ENCODE data around the gene IKZF2. TPM values are rescaled to one million over a fixed set of nuclear protein-coding genes. Genes with fewer than 3 reads are reported as not detected.

The IKZF2 gene
- total RNA-seq, 4 donors from 2014 or later, result 11.2 to 18.0 (median 12.9) TPM

DNA sequence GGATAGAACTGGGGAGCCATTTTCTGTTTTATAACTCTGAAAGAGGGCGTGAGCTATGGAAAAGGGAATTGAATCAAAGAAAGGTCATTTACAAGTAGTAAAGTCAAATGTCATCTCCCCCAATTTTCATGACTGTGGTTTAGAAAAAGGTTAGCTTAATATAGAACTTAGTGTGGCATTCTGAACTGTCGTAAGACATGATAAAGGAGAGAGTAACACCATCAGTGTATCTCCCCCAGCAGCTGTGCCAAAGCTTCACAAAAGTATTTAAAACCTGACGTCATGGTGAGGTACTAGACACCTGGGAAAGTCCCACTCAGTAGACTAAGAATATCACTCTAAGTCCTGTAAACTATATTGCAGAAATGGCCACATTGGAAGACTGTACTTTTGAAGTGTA is 5.8 kb upstream of the IKZF2 start:
- DNase-seq (ENCODE audit: low spot score), result no peak
- no peak for ATAC-seq (ENCODE audit: low FRiP score)
- TF ChIP-seq CTCF (IDR thresholded peaks at IDR 0.05), result no peak

DNA sequence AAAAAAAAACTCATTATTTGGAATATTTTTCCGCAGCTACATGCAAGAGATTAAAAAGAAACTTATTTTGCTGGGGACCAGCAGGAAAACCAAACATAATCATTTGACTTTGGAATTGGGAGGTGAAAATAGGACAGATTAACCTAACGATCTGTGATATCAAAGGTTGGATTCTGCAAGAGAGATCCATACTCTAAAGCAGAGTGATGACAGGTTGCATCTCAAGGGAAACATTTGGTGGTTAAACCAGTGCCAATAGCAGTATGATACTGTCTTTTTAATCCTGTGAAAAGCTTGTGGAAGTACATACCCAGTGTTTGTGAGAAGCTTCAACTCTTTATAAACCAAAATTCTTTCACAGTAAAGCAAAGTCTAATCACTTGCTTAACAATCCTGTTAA is 5.3 kb upstream of the IKZF2 start:
- TF ChIP-seq CTCF (IDR thresholded peaks at IDR 0.05), result no peak
- ATAC-seq (ENCODE audit: low FRiP score), result no peak
- no peak for DNase-seq (ENCODE audit: low spot score)

GRCh38 chr2:213152888-213153287 is 1.5 kb upstream of the IKZF2 start:
- DNase-seq (ENCODE audit: low spot score) (no peak), ATAC-seq (ENCODE audit: low FRiP score) (no peak)
- TF ChIP-seq CTCF (IDR thresholded peaks at IDR 0.05), result no peak

GRCh38 chr2:213152065-213152794 is 818 bp upstream of the IKZF2 start:
- DNase-seq (ENCODE audit: low spot score), result peak; percentile 32

DNA sequence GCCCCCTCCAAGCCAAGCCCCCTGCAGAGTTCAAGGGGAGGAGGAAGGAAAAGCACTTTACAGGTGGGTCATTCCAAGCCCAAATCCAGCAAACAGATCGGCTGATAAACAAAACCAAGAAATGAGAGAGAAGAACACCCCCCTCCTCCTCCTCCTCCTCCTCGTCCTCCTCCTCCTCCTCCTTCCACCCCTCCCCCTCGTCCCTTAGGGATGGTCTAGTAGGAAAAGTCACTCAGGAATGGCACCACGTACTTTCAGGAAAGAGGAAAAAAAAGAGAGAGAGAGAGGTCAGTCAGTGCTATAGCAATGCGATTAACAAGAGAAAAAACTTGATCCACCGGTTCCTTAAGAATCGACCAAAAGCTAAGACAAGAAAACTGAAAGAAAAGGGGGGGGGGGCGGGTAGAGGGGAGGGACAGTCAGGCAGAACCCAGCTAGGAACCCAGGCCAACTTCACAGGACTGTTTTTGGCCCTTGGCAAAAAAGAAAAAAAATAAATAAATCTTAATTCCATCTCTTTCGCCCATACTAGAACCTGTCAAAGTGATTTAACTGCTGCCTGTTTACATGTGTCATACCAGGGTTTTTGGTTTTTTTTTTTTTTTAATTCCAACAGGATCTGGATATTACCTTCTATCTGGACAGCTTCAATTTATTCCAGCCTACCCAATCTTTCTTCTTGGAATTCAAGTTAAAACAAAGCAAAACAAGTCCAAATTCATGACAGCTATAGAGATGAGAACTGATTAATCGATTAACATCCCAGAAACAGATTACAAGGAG is 906 bp downstream of the IKZF2 start:
- DNase-seq (ENCODE audit: low spot score) (no peak), ATAC-seq (ENCODE audit: low FRiP score) (no peak)
- TF ChIP-seq CTCF (IDR thresholded peaks at IDR 0.05), result no peak

More at GRCh38 chr2:213152065-213152794, 818 bp upstream of the IKZF2 start:
- TF ChIP-seq CTCF (IDR thresholded peaks at IDR 0.05), result no peak
- peak; percentile 86 for ATAC-seq (ENCODE audit: low FRiP score)

- TF ChIP-seq CTCF (IDR thresholded peaks at IDR 0.05), result no peak
- no peak for DNase-seq (ENCODE audit: low spot score)
- no peak for ATAC-seq (ENCODE audit: low FRiP score)
Measured at GRCh38 chr2:213149949-213150314, 1.5 kb downstream of the IKZF2 start.
